ENCODE data around the gene MT3.

DNA sequence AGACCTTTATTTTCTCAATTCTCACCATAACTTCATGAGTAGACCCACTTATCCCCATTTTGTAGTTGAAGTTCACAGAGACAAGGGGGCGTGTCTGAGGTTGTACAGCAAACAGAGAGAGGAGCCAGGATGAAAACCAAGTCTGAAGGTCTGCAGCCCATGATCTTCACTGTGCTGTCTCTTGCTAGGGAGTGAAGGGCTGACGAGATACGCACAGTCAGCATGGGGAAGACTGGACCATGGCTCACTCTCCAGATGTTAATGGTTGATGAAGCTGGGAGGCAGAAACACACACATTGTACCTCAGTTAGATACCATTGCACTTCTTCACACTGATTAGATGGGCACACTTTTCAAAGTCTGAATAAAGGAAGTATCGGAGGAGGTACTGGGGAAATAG is 30.2 kb upstream of the MT3 start:
- TF ChIP-seq, protein P1, sequence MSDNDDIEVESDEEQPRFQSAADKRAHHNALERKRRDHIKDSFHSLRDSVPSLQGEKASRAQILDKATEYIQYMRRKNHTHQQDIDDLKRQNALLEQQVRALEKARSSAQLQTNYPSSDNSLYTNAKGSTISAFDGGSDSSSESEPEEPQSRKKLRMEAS (IDR thresholded peaks at IDR 0.05; ENCODE audit: low read depth, low read length) = no peak
- TF ChIP-seq, protein P2, sequence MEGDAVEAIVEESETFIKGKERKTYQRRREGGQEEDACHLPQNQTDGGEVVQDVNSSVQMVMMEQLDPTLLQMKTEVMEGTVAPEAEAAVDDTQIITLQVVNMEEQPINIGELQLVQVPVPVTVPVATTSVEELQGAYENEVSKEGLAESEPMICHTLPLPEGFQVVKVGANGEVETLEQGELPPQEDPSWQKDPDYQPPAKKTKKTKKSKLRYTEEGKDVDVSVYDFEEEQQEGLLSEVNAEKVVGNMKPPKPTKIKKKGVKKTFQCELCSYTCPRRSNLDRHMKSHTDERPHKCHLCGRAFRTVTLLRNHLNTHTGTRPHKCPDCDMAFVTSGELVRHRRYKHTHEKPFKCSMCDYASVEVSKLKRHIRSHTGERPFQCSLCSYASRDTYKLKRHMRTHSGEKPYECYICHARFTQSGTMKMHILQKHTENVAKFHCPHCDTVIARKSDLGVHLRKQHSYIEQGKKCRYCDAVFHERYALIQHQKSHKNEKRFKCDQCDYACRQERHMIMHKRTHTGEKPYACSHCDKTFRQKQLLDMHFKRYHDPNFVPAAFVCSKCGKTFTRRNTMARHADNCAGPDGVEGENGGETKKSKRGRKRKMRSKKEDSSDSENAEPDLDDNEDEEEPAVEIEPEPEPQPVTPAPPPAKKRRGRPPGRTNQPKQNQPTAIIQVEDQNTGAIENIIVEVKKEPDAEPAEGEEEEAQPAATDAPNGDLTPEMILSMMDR (IDR thresholded peaks at IDR 0.05; ENCODE audit: low read depth, low read length) = no peak
- no peak for TF ChIP-seq POLR2A (IDR thresholded peaks at IDR 0.05; ENCODE audit: extremely low read depth, insufficient read length)
